ENCODE measurements around the gene FAM20B.

Gene FAM20B

GRCh38 chr1:179053486-179053885 lies 27.8 kb downstream of the FAM20B start:
- DNase-seq, result no peak

DNA sequence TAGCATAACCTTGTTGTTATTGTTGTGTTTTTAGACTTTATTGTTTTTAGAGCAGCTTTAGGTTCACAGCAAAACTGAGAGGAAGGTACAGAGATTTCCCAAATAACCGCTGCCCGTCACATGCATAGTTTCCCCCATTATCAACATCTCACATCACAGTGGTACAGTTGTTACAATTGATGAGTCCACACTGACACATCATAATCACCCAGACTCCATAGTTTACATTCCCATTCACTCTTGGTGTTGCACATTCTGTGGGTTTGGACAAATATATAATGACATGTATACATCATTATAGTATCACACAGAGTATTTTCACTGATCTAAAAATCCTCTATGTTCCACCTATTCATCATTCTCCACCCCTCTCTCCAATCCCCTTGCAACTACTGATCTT lies 30.2 kb downstream of the FAM20B start:
- DNase-seq, result no peak

DNA sequence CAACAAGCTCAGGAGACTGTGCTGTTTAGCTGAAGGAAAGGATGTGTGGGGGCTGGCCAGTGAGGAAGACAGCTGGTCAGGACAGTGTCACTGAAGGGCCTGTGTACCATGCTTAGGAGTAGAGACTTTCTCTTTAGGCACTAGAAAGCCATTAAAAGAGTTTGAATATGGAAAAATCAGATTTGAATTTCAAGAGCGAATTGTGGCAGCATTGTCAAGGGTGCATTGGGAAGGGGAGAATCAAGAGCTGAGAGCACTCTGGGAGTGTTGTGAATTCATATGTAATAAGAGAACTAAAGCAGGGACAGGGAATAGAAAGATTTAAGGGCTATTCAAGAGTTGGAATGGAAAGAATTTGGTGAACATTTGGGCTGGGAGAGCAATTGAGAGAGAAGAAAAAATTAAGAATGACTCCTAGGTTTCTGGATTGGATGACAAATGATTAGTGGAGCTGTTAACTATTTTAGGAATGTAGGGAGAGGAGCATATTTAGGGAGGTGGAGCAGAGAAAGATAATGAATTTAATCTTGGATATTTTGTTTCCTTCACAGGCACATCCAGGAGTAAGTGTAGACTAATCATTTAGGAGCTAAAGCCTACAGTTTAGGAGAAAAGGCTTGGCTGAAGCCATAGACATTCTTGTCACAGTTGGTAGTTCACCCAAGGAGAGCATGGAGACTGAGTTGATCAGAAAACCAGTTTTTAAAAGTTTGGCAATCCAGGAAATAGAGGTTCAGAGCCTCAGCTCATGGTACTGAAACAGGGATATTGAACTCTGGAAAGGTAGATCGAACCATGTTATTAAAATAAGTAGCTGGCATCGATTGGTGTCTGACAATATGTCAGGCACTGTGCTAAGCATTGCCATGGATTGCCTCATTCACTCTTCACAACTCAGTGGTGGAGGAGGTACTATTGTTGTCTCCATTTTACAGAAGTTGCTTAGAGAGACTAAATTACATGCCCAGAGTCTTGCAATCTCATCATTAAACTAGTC lies 33.1 kb downstream of the FAM20B start:
- DNase-seq, result peak; percentile 14

DNA sequence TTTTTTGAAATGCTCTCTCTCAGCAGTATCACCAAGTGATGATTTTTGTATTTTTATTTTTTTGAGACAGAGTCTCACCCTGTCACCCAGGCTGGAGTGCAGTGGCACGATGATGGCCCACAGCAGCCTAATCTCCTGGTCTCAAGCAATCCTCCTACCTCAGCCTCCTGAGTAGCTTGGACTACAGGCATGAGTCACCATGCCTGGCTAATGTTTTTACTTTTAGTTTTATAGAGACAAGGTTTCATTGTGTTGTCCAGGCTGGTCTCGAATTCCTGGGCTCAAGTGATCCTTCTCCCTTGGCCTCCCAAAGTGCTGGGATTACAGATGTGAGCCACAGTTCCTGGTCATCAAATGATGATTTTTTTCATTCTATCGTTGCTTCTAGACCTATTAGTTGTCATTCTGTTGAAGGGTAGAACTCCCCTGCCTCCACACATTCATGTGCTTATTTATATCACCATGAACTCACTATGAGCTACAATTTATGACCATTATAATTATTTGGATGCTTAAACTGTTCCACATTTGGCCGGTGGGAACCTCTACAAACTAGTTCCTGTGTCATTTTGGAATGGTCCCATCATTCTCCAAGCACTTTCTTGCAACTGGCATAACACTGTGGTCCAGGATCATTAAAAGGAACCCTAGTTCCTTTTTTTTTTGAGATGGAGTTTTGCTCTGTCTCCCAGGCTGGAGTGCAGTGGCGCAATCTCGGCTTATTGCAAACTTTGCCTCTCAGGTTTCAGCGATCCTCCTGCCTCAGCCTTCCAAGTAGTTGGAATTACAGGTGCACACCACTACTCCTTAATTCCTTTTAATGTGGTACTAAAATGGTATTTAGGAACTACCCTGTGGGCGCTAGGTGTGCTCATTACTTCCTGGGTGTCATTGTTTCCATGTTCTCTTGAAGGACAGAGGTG lies 35.9 kb downstream of the FAM20B start:
- no peak for DNase-seq

GRCh38 chr1:179066471-179066870 lies 40.8 kb downstream of the FAM20B start:
- no peak for DNase-seq

GRCh38 chr1:179077396-179077795 lies 51.7 kb downstream of the FAM20B start:
- no peak for DNase-seq

DNA sequence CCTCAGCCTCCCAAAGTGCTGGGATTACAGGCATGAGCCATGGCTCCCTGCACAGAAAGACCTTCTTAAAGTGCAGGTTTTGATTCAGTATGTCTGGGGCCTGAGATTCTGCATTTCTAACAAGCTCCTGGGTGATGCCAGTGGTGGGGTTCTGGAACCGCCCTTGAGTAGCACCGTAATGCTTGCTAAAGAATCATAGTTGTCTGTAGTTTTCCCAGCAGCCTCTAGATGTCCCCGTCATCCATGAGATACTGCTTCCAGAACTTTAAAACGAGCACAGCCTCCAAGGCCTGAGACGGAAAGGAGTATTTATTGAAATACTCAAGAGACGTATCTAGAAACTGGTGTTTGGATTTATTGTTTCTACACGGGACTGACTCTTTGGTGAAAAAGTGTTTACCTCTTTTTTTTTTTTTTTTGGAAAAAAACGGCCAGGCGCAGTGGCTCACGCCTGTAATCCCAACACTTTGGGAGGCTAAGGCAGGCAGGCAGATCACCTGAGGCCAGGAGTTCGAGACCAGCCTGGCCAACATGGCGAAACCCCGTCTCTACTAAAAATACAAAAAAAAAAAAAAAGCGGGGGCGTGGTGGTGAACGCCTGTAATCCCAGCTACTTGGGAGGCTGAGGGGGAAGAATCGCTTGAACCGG lies 53.5 kb downstream of the FAM20B start:
- DNase-seq, result peak; percentile 92

GRCh38 chr1:179080866-179081686 lies 55.4 kb downstream of the FAM20B start:
- DNase-seq, result peak; percentile 41

GRCh38 chr1:179081687-179082332 lies 56.1 kb downstream of the FAM20B start, which contains the start of gene TOR3A:
Gene TOR3A, plus strand, starts transcription at chr1:179082070. Its CDS starts 59 bp downstream, at chr1:179082129.
- peak; percentile 95 for DNase-seq

GRCh38 chr1:179082333-179082998 lies 56.8 kb downstream of the FAM20B start:
- peak; percentile 58 for DNase-seq

DNA sequence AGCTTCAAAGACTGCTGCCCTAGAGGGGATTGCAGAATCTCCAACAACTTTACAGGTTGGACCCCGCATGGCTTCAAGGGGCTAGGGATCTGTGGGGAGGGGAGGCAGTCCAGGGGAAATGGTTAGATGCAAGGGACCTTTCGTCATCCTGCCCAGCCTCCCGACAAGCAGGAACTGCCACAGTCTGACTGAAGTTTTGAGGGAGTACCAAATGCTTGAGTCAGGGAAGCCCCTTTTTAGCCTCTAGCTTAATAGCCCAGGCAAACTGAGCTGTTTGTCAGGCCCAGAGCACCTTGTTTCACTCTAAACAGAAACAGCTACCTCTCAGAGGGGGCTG lies 57.3 kb downstream of the FAM20B start:
- peak; percentile 63 for DNase-seq

GRCh38 chr1:179083533-179083932 lies 57.8 kb downstream of the FAM20B start:
- DNase-seq, result no peak

DNA sequence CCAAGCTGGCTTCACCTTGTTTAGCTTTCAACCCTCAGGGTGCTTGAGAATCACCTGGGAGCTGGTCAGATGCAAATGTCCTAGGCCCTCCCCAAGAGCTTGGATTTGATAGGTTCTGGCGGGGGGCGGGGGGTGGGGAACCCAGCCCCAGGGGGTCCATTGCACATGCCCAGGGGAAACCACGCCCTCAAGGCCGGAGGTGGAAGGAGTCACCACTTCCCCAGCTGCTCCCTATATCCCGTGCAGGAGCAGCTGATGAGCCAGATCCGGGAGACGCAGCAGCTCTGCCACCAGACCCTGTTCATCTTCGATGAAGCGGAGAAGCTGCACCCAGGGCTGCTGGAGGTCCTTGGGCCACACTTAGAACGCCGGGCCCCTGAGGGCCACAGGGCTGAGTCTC lies 62.0 kb downstream of the FAM20B start:
- DNase-seq, result no peak

- DNase-seq, result no peak
Observed at GRCh38 chr1:179089827-179090482, 64.3 kb downstream of the FAM20B start.

- DNase-seq, result no peak
Observed at GRCh38 chr1:179090522-179090921, 64.8 kb downstream of the FAM20B start.

GRCh38 chr1:179090923-179091322 lies 65.2 kb downstream of the FAM20B start:
- DNase-seq, result no peak

- DNase-seq, result no peak
Observed at GRCh38 chr1:179091691-179092165, 66.0 kb downstream of the FAM20B start.

DNA sequence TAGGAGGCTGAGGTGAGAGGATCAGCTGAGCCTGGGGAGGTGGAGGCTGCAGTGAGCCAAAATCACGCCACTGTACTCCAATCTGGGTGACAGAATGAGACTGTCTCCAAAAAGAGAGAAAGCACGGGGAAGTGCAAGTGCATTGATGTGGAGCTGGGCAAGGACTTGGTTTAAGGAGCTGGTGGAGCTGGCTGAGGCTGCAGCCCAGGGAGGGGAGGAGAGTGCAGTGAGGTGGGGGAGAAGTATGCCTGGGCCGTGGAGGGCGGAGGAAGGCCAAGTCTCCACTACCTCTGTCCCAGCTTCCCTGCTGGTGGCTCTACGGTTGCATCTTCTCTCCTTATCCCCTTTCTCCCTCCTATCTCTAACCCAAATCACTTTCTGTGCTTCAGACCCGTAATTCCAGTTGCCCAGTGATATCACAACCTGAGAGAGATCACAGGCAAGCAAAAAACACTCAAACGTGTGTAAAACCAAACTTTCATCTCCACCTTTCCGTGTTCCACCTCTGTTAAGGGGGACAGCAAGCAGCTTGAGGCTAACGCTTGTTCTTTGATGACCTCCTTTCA lies 67.3 kb downstream of the FAM20B start:
- DNase-seq, result no peak

- no peak for DNase-seq
Observed at GRCh38 chr1:179094818-179095217, 69.1 kb downstream of the FAM20B start.

GRCh38 chr1:179095377-179095776 lies 69.7 kb downstream of the FAM20B start:
- DNase-seq, result no peak
